Mucosa of rectum (tissue), 2 donors: ENCODE measurements around the gene CLASP1.
"Not testable (repeated sequence)": the region's sequence is repeated elsewhere in the genome, so short reads cannot be mapped to it uniquely, and the experiment has no call there.

Source experiments
- H3K27ac ChIP-seq, 2 donors: one replicate each; pipeline ENCODE4 v1.7.0; 2013; ENCODE audit warnings: inconsistent platforms in 2 of 2, low read depth in 2 of 2, low read length in 2 of 2
- H3K27me3 ChIP-seq, 2 donors: one replicate each; pipeline ENCODE4 v1.7.0; 2013; ENCODE audit warnings: low read length in 2 of 2; ENCODE audit not compliant: control insufficient read depth in 2 of 2, insufficient read depth in 2 of 2
- H3K36me3 ChIP-seq, 2 donors: one replicate each; pipeline ENCODE4 v1.7.0; 2013; ENCODE audit warnings: low read length in 2 of 2; ENCODE audit not compliant: control insufficient read depth in 2 of 2, insufficient read depth in 2 of 2
- H3K4me1 ChIP-seq, 2 donors: one replicate each; pipeline ENCODE4 v1.7.0; 2013; ENCODE audit warnings: low read length in 2 of 2, mild to moderate bottlenecking in 1 of 2; ENCODE audit not compliant: control insufficient read depth in 2 of 2, insufficient read depth in 2 of 2
- H3K4me3 ChIP-seq, 2 donors: one replicate each; pipeline ENCODE4 v1.7.0; 2013; ENCODE audit warnings: low read length in 2 of 2
- H3K9ac ChIP-seq, 2 donors: one replicate each; pipeline ENCODE4 v1.7.0; 2013; ENCODE audit warnings: low read length in 2 of 2, low read depth in 1 of 2, mild to moderate bottlenecking in 1 of 2
- H3K9me3 ChIP-seq, 2 donors: one replicate each; pipeline ENCODE4 v1.7.0; 2013; ENCODE audit warnings: low read length in 2 of 2; ENCODE audit not compliant: control insufficient read depth in 2 of 2
- donor health status: healthy.
- donor health status: Normal muscosa, but diverticular disease.

The CLASP1 gene

GRCh38 chr2:121336528-121337294 lies 312.6 kb downstream of the CLASP1 start:
- Histone ChIP-seq H3K4me3 (no peak overlapping the region), H3K4me1 (peaks cover 2 to 8% of the 10 kb centered on the region in 2 donors), H3K27me3 (no peaks in the 10 kb centered on the region), H3K9ac (no peak overlapping the region), H3K9me3 (no peaks in the 10 kb centered on the region), H3K36me3 (peaks cover 11 to 29% of the 10 kb centered on the region in 2 donors), H3K27ac (no peak overlapping the region)

- H3K27me3 ChIP-seq, result no peaks in the 10 kb centered on the region
- peaks cover 2 to 8% of the 10 kb centered on the region in 2 donors for H3K4me1 ChIP-seq
- H3K4me3 ChIP-seq, result no peak overlapping the region
- H3K36me3 ChIP-seq, result peaks cover 8 to 22% of the 10 kb centered on the region in 2 donors
- peak overlapping the region in 1 of 2 donors; percentile 31 for H3K9ac ChIP-seq
- no peaks in the 10 kb centered on the region for H3K9me3 ChIP-seq
- no peak overlapping the region for H3K27ac ChIP-seq
Measured at GRCh38 chr2:121335294-121336290, 313.7 kb downstream of the CLASP1 start.

GRCh38 chr2:121334581-121335293 lies 314.5 kb downstream of the CLASP1 start:
- Histone ChIP-seq H3K9ac (no peak overlapping the region), H3K4me1 (peaks cover 2 to 8% of the 10 kb centered on the region in 2 donors), H3K27me3 (no peaks in the 10 kb centered on the region), H3K4me3 (no peak overlapping the region), H3K9me3 (no peaks in the 10 kb centered on the region), H3K36me3 (peaks cover 7 to 14% of the 10 kb centered on the region in 2 donors), H3K27ac (no peak overlapping the region)

GRCh38 chr2:121333834-121334558 lies 315.3 kb downstream of the CLASP1 start:
- no peak overlapping the region for H3K4me3 ChIP-seq

GRCh38 chr2:121333231-121333630 lies 316.0 kb downstream of the CLASP1 start:
- Histone ChIP-seq H3K9me3 (no peaks in the 10 kb centered on the region), H3K4me3 (no peak overlapping the region), H3K27ac (no peak overlapping the region), H3K4me1 (peaks cover 2 to 8% of the 10 kb centered on the region in 2 donors), H3K9ac (no peak overlapping the region), H3K27me3 (no peaks in the 10 kb centered on the region), H3K36me3 (peaks cover 0 to 3% of the 10 kb centered on the region in 2 donors)

More at GRCh38 chr2:121333834-121334558, 315.3 kb downstream of the CLASP1 start:
- H3K36me3 ChIP-seq, result peaks cover under 1 to 8% of the 10 kb centered on the region in 2 donors
- H3K9ac ChIP-seq, result no peak overlapping the region
- H3K4me1 ChIP-seq, result peaks cover 2 to 8% of the 10 kb centered on the region in 2 donors
- no peaks in the 10 kb centered on the region for H3K27me3 ChIP-seq
- no peaks in the 10 kb centered on the region for H3K9me3 ChIP-seq
- H3K27ac ChIP-seq, result no peak overlapping the region

- not testable (repeated sequence) for H3K36me3 ChIP-seq, H3K27me3 ChIP-seq, H3K4me1 ChIP-seq, H3K27ac ChIP-seq, H3K4me3 ChIP-seq, H3K9me3 ChIP-seq, H3K9ac ChIP-seq
Measured at GRCh38 chr2:121331324-121331723, 317.9 kb downstream of the CLASP1 start.

GRCh38 chr2:121330921-121331320 lies 318.3 kb downstream of the CLASP1 start:
- H3K4me3 ChIP-seq, result no peak overlapping the region
- H3K27me3 ChIP-seq, result no peaks in the 10 kb centered on the region
- no peak overlapping the region for H3K27ac ChIP-seq
- H3K9ac ChIP-seq, result no peak overlapping the region
- H3K4me1 ChIP-seq, result peaks cover 0 to 8% of the 10 kb centered on the region in 2 donors
- no peaks in the 10 kb centered on the region for H3K9me3 ChIP-seq
- no peaks in the 10 kb centered on the region for H3K36me3 ChIP-seq

GRCh38 chr2:121329786-121330185 lies 319.5 kb downstream of the CLASP1 start:
- Histone ChIP-seq H3K9ac (no peak overlapping the region), H3K4me3 (no peak overlapping the region), H3K27me3 (no peaks in the 10 kb centered on the region), H3K36me3 (no peaks in the 10 kb centered on the region), H3K27ac (no peak overlapping the region), H3K9me3 (no peaks in the 10 kb centered on the region), H3K4me1 (no peaks in the 10 kb centered on the region)

- H3K9ac ChIP-seq, result no peak overlapping the region
- no peaks in the 10 kb centered on the region for H3K27me3 ChIP-seq
- H3K36me3 ChIP-seq, result no peaks in the 10 kb centered on the region
- no peak overlapping the region for H3K27ac ChIP-seq
- no peaks in the 10 kb centered on the region for H3K9me3 ChIP-seq
- no peaks in the 10 kb centered on the region for H3K4me1 ChIP-seq
- no peak overlapping the region for H3K4me3 ChIP-seq
Measured at GRCh38 chr2:121326628-121327027, 322.6 kb downstream of the CLASP1 start.
